Astrocyte of the cerebellum (primary cell): ENCODE measurements around the gene SERPIND1.

Experiments
- DNase-seq: peaks from one replicate; pipeline ENCODE4 v3.0.0-alpha.2; 2011; ENCODE audit warnings: low read depth
- H3K4me3 ChIP-seq: 2 replicates; pipeline ENCODE4 v1.5.1; 2011; ENCODE audit warnings: mild to moderate bottlenecking, low read depth, low read length, moderate library complexity
- in situ Hi-C: cut with HindIII; loops from 2 replicates; pipeline ENCODE4 v1.10.0; 2017; ENCODE audit warnings: low sequenced_read_pairs
- TF ChIP-seq, protein P1 (sequence below): IDR thresholded peaks from 2 replicates; pipeline ENCODE4 v1.5.1; 2012; ENCODE audit warnings: low read length, low read depth, moderate library complexity, mild to moderate bottlenecking; ENCODE audit errors: missing control alignments

SERPIND1 gene

DNA sequence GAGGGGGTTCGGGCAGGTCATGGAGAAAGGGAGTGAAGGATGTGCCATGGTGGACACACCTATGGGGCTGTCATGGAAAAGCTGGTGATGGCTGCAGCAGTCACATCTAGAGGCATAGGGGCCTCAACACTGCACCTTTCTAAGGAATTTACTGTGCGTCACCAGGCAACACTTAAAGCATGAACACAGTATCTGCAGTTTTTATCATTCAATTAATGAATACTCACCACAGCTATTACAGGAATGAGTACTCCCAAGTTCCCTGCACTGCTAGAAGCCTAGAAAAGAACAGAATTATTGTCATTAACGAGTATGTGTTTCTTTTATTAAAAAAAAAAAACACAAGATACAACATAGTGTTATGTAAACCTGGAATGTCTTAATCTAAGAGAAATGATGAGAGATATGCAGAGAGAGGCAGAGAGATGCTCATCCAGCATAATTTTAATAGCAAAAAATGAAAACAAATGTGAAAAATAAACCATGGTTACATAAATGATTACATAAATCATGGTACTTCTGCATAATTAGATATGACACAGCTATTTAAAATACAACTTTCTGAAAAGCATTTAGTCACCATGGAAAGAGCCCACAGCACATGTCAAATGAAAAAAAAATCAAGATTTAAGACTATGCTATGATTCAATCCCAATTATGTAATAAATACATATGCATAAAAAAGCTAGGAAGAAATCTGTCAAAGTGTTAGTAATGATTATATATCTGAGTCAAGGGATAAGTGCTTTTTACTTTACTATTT is 19.2 kb downstream of the SERPIND1 start:
- TF ChIP-seq, protein P1, sequence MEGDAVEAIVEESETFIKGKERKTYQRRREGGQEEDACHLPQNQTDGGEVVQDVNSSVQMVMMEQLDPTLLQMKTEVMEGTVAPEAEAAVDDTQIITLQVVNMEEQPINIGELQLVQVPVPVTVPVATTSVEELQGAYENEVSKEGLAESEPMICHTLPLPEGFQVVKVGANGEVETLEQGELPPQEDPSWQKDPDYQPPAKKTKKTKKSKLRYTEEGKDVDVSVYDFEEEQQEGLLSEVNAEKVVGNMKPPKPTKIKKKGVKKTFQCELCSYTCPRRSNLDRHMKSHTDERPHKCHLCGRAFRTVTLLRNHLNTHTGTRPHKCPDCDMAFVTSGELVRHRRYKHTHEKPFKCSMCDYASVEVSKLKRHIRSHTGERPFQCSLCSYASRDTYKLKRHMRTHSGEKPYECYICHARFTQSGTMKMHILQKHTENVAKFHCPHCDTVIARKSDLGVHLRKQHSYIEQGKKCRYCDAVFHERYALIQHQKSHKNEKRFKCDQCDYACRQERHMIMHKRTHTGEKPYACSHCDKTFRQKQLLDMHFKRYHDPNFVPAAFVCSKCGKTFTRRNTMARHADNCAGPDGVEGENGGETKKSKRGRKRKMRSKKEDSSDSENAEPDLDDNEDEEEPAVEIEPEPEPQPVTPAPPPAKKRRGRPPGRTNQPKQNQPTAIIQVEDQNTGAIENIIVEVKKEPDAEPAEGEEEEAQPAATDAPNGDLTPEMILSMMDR: no peak
- no peak overlapping the region for H3K4me3 ChIP-seq
- no peak for DNase-seq
- in situ Hi-C loops: no loop called here

DNA sequence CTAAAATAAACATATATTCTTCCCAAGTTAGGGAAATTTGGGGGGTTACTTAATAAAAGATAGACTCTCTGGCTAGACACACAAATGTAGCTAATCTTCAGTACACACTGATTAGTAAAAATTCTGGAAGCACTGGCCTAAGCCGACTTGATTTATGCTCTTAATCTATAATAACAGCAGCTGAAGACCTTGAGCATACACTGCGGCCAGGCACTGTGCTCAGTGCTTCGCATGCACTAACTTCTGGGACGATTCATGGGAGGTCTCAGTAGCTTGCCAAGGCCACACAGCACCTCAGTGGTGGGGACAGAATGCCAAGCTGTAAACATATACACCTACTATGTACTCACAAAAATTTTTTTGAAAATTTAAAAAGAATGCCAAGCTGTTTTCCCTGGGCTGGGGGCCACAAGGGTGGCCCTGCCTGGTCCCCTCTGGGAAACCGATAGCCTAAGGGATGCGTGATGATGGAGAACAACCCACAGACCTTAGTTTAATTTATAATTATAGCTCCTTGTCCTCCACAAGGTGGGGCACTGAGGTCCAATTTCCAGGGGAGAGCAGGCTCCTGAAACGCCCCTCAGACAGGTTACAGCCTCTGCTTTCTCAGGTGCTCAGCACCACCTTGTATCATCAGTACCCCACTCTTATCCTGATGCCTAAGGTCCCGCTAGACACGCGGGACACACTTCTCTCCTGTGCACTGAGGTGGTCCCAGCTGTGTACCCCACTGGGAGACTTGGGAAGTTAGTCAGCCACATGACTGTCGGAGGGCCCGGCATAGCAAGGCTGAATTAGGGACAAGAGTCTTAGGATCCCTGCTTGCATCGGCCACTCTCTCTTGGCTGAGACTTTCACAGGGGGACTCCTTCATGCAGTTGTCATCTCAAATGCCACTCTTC is 20.1 kb downstream of the SERPIND1 start:
- in situ Hi-C loops: no loop called here
- no peak for DNase-seq
- no peak overlapping the region for H3K4me3 ChIP-seq
- TF ChIP-seq, protein P1: no peak

DNA sequence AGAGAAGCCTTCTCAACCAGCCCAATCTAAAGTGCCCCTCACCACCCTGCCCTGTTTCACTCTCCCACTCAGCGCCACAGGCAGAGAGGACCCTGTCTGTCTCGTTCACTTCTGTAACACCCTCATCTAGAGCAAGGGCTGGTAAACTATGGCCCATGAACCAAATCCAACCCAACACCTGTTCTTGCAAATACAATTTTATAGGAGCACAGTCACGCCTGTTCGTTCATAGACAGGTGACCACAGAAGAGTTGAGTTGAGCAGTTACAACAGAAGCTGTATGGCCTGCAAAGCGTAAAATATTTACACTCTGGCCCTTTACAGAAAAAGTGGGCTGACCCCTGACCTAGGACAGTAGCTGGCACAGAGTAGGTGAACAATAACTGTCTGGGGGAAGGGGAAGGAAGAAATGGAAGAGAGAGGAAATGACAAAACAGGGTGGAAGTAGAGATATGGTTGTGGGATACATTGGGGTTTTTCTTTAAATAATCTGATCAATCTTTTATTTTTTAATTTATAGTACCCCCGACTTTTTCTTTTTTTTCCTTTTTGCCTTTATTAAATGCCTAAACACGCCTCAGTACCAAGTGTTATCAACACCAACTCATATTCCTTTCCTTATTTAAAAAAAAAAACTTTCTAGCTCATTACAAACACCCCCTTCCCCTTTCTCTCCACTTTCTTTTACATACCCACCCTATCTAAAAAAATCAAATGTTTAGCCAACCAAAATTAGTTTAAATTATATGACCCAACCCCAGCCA is 20.9 kb downstream of the SERPIND1 start:
- TF ChIP-seq, protein P1: no peak
- in situ Hi-C loops: no loop called here
- no peak for DNase-seq
- H3K4me3 ChIP-seq: no peak overlapping the region

DNA sequence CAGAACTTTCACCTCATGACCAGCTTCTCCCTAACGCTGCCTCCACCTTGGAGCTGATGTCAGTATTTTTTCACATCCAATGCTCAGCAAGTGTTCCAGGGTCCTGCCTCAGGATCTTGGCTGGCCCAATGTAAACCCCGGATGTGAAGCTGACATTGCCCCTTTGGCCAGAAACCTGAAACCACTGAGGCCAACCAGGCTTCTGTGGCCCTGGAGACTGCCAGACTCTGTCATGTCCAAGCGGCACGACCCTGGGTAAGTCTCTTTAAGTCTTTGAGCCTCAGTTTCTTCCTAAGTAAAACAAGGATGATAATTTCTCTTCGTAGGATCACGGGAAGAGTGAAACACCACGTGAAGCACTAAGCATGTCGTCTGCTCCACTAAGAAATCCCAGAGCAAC is 22.8 kb downstream of the SERPIND1 start:
- TF ChIP-seq, protein P1: no peak
- DNase-seq: no peak
- no peak overlapping the region for H3K4me3 ChIP-seq
- in situ Hi-C loops: no loop called here

DNA sequence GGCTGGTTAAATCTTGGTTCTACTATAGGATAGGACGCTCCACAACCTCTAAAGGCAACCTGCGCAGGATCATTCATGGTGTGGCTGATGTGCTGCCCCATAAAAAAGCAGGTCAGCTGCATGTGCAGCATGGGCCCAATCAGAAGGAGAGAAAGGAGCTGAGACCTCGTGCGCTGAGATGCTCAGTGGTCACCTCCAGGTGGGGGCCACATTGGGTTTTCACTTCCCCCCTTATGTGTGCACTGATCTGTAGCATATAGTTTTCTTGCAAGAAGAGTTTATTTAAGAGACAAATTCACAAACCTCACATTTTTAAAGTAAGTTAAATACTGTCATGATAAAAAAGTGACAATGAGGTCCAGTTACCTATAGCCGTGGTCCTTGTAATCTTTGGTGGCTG is 24.3 kb downstream of the SERPIND1 start:
- H3K4me3 ChIP-seq: no peak overlapping the region
- no peak for DNase-seq
- in situ Hi-C loops: no loop called here
- TF ChIP-seq, protein P1: no peak

DNA sequence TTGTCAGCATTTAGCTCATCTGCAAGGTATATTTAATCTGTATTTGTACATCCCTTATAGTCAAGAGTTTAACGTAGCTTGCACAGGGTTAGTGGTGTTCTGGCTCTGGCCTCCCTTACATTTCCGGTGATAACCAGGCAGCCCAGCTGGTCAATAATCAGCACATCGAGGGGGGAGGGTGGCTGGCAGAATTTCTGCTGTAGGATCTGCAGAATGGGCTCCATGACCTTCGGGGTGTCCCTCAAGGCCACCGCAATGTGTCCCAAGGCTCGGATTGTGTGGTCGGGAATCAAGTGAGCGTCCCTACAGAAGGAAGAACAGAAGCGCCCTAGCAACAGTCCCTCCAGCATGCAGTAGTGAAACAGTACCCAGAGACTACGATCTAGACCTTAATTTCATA is 25.1 kb downstream of the SERPIND1 start:
- TF ChIP-seq, protein P1: no peak

More for the DNA sequence above, 25.1 kb downstream of the SERPIND1 start:
- no peak overlapping the region for H3K4me3 ChIP-seq
- in situ Hi-C loops: no loop called here
- DNase-seq: no peak
